Activated naive CD4-positive, alpha-beta T cell treated with anti-CD3 and anti-CD28 coated beads, Interleukin-2, amount 10 ng/mL, durations not matched to agents 7 days and 5 days (primary cell): Measurements from ENCODE around the gene PASK.
A peak's percentile ranks its signal among the peaks of the same experiment; 100 is the strongest.

Experiments
- CTCF ChIA-PET: fragments of 350-600 bp; sonication (Branson Sonifier 250); formaldehyde crosslinking; loops from one replicate; lab custom pipeline; 2021; ENCODE audit warnings: antibody characterized with exemption; lab: Charles Lee
- DNase-seq: peaks from one replicate; pipeline ENCODE4 v3.0.0-alpha.2; 2020
- H3K27ac Mint-ChIP-seq: one replicate; pipeline ENCODE4 v1.8.0; 2021; ENCODE audit warnings: mild to moderate bottlenecking, moderate library complexity, mixed read lengths
- H3K27me3 Mint-ChIP-seq: one replicate; pipeline ENCODE4 v1.8.0; 2021; ENCODE audit warnings: mild to moderate bottlenecking, mixed read lengths
- H3K36me3 Mint-ChIP-seq: one replicate; pipeline ENCODE4 v1.8.0; 2021; ENCODE audit warnings: mixed read lengths
- H3K4me1 Mint-ChIP-seq: one replicate; pipeline ENCODE4 v1.8.0; 2021; ENCODE audit warnings: mixed read lengths
- H3K4me3 Mint-ChIP-seq: one replicate; pipeline ENCODE4 v1.8.0; 2021; ENCODE audit warnings: mild to moderate bottlenecking, moderate library complexity, mixed read lengths
- H3K9me3 Mint-ChIP-seq: one replicate; pipeline ENCODE4 v1.8.0; 2021; ENCODE audit warnings: mixed read lengths

Gene PASK

GRCh38 chr2:241133436-241133820 lies 15.8 kb downstream of the PASK start:
- Mint-ChIP-seq H3K9me3 (no peaks in the 10 kb centered on the region), H3K4me1 (peaks cover 4% of the 10 kb centered on the region), H3K4me3 (no peak overlapping the region), H3K27ac (no peak overlapping the region), H3K36me3 (peaks cover 26% of the 10 kb centered on the region), H3K27me3 (no peaks in the 10 kb centered on the region)
- CTCF ChIA-PET = no interaction called here
- peak; percentile 5 for DNase-seq

- no peaks in the 10 kb centered on the region for H3K27me3 Mint-ChIP-seq
- CTCF ChIA-PET = no interaction called here
- H3K4me3 Mint-ChIP-seq = no peak overlapping the region
- no peak overlapping the region for H3K27ac Mint-ChIP-seq
- H3K9me3 Mint-ChIP-seq = no peaks in the 10 kb centered on the region
- H3K36me3 Mint-ChIP-seq = peaks cover 25% of the 10 kb centered on the region
- H3K4me1 Mint-ChIP-seq = peaks cover 9% of the 10 kb centered on the region
- DNase-seq = peak; percentile 5
These were observed 16.5 kb downstream of the PASK start for GRCh38 chr2:241132538-241133435.

- Mint-ChIP-seq H3K4me1 (peaks cover 15% of the 10 kb centered on the region), H3K9me3 (no peaks in the 10 kb centered on the region), H3K36me3 (peaks cover 28% of the 10 kb centered on the region), H3K27me3 (no peaks in the 10 kb centered on the region), H3K27ac (no peak overlapping the region), H3K4me3 (no peak overlapping the region)
- DNase-seq = no peak
- CTCF ChIA-PET = no interaction called here
These were observed 17.7 kb downstream of the PASK start for GRCh38 chr2:241131531-241131930.

DNA sequence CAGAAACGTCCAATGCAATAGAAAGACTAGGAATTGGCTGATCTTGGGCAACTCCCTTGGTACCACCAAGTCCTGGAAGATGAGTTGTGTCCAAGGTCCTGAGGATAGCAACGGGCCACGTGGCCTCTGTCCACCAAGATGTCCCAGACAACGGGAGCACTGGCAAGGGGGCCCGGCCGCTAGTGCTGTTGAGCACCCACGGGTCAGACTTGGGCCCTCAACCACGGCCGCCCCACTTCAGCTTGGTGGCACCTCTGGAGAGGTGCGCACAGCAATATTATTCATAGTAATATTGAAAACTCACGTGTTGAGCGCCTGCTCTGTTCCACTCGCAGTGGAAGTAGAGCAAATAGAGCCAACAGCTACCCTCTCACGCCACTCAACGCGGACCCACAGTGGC lies 19.0 kb downstream of the PASK start:
- H3K9me3 Mint-ChIP-seq = no peaks in the 10 kb centered on the region
- H3K36me3 Mint-ChIP-seq = peaks cover 21% of the 10 kb centered on the region
- DNase-seq = no peak
- CTCF ChIA-PET = no interaction called here
- no peaks in the 10 kb centered on the region for H3K27me3 Mint-ChIP-seq
- H3K4me1 Mint-ChIP-seq = peaks cover 15% of the 10 kb centered on the region
- H3K4me3 Mint-ChIP-seq = no peak overlapping the region
- no peak overlapping the region for H3K27ac Mint-ChIP-seq

GRCh38 chr2:241129086-241129871 lies 20.0 kb downstream of the PASK start:
- no peaks in the 10 kb centered on the region for H3K27me3 Mint-ChIP-seq
- no peaks in the 10 kb centered on the region for H3K9me3 Mint-ChIP-seq
- H3K27ac Mint-ChIP-seq = no peak overlapping the region
- peaks cover 15% of the 10 kb centered on the region for H3K4me1 Mint-ChIP-seq
- DNase-seq = peak; percentile 9
- H3K4me3 Mint-ChIP-seq = no peak overlapping the region
- peaks cover 21% of the 10 kb centered on the region for H3K36me3 Mint-ChIP-seq
- CTCF ChIA-PET = no interaction called here

DNA sequence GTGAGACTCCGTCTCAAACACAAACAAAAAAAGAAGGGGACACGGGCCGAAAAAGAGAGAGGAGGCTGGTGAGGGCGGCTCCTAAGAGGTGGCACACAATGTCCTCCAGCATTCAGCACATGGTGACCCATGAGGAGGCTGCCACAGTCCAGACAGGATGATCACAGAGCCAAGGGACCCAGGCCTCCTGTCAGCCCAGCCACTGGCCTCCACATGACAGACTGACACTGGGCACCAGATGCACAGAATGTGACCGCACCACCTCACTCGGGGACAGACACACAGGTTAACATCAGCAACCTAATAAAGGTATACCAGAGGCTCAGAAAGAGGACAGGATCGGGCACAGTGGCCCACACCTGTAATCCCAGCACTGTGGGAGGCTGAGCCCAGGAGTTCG lies 21.0 kb downstream of the PASK start:
- H3K27ac Mint-ChIP-seq = peak overlapping the region; percentile 83
- peak; percentile 13 for DNase-seq
- no peak overlapping the region for H3K4me3 Mint-ChIP-seq
- H3K36me3 Mint-ChIP-seq = peaks cover 19% of the 10 kb centered on the region
- H3K4me1 Mint-ChIP-seq = peaks cover 20% of the 10 kb centered on the region
- CTCF ChIA-PET = no interaction called here
- no peaks in the 10 kb centered on the region for H3K27me3 Mint-ChIP-seq
- no peaks in the 10 kb centered on the region for H3K9me3 Mint-ChIP-seq

GRCh38 chr2:241126771-241127202 lies 22.5 kb downstream of the PASK start:
- H3K27me3 Mint-ChIP-seq = no peaks in the 10 kb centered on the region
- CTCF ChIA-PET = no interaction called here
- no peak overlapping the region for H3K27ac Mint-ChIP-seq
- H3K9me3 Mint-ChIP-seq = no peaks in the 10 kb centered on the region
- H3K4me1 Mint-ChIP-seq = peaks cover 20% of the 10 kb centered on the region
- DNase-seq = peak; percentile 16
- no peak overlapping the region for H3K4me3 Mint-ChIP-seq
- peaks cover 15% of the 10 kb centered on the region for H3K36me3 Mint-ChIP-seq

DNA sequence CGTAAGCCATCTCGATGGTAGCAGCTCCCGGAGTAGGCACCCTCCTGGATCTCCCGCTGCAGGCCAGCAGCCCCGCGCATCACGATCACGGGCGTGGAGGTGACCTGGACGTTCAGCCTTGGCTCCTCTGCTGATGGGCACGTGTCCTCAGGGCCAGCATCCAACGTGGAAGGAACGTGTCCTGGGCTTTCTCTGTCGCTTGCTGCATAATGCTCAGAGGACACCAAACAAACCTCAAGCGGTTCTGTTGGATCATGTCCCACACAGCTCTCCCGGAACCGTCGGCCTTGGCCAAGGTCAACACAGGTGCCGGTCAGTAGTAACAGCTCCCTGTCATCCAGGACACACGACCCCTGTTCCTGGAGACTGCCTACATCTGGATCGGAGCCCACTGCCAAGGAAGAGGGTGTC lies 23.1 kb downstream of the PASK start:
- no peak overlapping the region for H3K27ac Mint-ChIP-seq
- H3K9me3 Mint-ChIP-seq = no peaks in the 10 kb centered on the region
- peaks cover 21% of the 10 kb centered on the region for H3K36me3 Mint-ChIP-seq
- no peak overlapping the region for H3K4me3 Mint-ChIP-seq
- DNase-seq = peak; percentile 16
- peaks cover 20% of the 10 kb centered on the region for H3K4me1 Mint-ChIP-seq
- H3K27me3 Mint-ChIP-seq = no peaks in the 10 kb centered on the region
- CTCF ChIA-PET = no interaction called here

DNA sequence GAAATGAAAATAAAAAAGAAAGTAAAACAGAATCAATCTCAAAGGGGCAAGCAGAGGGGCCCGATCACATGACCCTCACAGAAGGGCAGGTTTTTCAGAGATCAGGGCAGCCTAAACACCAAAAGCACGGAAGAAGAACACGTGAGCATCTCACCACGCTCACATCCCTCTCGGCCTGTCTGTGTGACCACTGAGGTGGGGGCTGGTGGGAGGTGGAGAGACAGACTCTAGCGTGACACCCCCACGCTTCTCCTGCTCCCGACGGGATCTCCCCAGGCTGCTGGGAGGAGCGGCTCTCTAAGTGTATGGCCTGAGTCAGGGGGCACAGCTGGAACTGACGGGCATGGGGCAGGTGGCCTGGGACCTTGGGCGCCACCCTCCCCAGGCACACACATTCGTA lies 23.6 kb downstream of the PASK start:
- Mint-ChIP-seq H3K27ac (no peak overlapping the region), H3K36me3 (peaks cover 24% of the 10 kb centered on the region), H3K9me3 (no peaks in the 10 kb centered on the region), H3K27me3 (no peaks in the 10 kb centered on the region), H3K4me3 (no peak overlapping the region), H3K4me1 (peaks cover 20% of the 10 kb centered on the region)
- CTCF ChIA-PET = no interaction called here
- DNase-seq = peak; percentile 12

DNA sequence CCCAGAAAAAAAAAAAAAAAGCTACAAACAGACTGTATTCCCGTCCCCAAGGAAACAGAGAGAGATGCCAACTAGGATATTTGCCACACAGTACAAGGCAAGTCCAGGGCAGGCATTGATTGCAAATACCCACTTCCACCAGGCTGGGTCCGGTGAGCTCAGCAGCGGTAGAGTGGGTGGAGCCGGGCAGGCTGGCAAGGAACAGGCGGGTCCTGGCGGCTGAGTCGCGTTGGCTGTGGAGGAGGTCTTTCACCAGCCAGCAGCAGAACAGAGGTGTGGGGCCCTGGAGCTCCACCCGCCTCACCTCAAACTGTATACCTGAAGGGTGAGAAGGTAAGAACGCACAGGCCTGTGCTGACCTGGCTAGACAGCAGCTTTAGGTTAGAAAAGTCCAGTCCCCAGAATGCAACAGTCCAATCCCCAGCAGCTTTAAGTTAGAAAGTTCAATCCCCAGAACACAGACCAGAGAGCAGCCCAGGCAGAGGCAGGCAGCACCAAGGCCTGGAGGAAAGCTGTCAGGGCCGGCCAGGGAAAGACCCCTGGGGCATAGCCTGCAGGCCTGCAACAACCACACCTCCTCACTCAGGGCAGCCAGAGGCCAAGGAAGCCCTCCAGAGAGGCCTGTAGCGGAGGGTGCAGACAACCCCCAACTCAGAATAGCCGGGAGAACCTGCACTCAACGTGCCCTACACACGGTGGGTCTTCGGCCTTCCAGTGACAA lies 25.3 kb downstream of the PASK start:
- CTCF ChIA-PET = interaction anchor here (0.6 to 1.5 kb wide), 3 partner anchors 11 to 271 kb away, joined by 3 read pairs; no protein-coding TSS in a partner anchor
- no peak overlapping the region for H3K4me3 Mint-ChIP-seq
- H3K36me3 Mint-ChIP-seq = peaks cover 27% of the 10 kb centered on the region
- H3K9me3 Mint-ChIP-seq = no peaks in the 10 kb centered on the region
- no peaks in the 10 kb centered on the region for H3K27me3 Mint-ChIP-seq
- H3K4me1 Mint-ChIP-seq = peaks cover 20% of the 10 kb centered on the region
- H3K27ac Mint-ChIP-seq = no peak overlapping the region
- DNase-seq = peak; percentile 29

- CTCF ChIA-PET = interaction anchor here (0.8 kb wide), 1 partner anchor 18 kb away, joined by 3 read pairs; no protein-coding TSS in a partner anchor
- H3K9me3 Mint-ChIP-seq = no peaks in the 10 kb centered on the region
- H3K4me3 Mint-ChIP-seq = no peak overlapping the region
- no peaks in the 10 kb centered on the region for H3K27me3 Mint-ChIP-seq
- H3K4me1 Mint-ChIP-seq = peaks cover 8% of the 10 kb centered on the region
- peak; percentile 8 for DNase-seq
- H3K36me3 Mint-ChIP-seq = peaks cover 25% of the 10 kb centered on the region
- no peak overlapping the region for H3K27ac Mint-ChIP-seq
These were observed 26.8 kb downstream of the PASK start for GRCh38 chr2:241122376-241123002.

DNA sequence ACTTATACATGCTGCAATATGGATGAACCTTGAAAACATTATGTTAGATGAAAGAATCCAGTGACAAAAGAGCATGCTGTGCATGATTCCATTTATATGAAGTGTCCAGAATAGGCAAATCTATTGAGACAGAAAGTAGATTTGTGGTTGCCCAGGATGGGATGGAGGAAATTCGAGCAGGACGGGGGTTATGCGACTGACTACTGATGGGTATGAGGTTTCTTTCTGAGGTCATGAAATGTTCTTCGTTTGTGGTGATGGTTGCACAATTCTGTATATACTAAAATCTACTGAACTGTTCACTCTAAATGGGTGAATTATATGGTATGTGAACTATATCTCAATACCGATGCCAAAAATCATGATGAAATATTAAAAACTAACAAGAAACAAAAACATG lies 28.3 kb downstream of the PASK start:
- Mint-ChIP-seq H3K9me3 (no peaks in the 10 kb centered on the region), H3K27me3 (no peaks in the 10 kb centered on the region), H3K36me3 (peaks cover 27% of the 10 kb centered on the region), H3K4me3 (no peak overlapping the region), H3K27ac (no peak overlapping the region), H3K4me1 (peaks cover 5% of the 10 kb centered on the region)
- CTCF ChIA-PET = no interaction called here
- peak; percentile 6 for DNase-seq

DNA sequence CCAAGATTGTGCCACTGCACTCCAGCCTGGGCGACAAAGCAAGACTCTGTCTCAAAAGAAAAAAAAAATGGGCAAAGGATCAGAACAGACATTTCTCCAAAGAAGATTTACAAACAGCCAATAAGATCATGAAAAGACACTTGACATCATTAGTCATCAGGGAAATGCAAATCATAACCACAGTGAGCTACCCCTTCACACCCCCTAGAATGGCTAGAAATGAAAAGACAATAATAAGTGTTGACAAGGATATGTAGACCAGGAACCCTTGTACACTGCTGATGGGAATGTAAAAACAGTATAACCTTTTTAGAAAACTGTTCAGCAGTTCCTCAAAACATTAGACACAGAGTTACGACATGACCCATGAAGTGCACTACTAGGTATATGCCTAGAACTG lies 28.8 kb downstream of the PASK start:
- Mint-ChIP-seq H3K4me1 (peaks cover 5% of the 10 kb centered on the region), H3K4me3 (no peak overlapping the region), H3K36me3 (peaks cover 27% of the 10 kb centered on the region), H3K27me3 (no peaks in the 10 kb centered on the region), H3K27ac (no peak overlapping the region), H3K9me3 (no peaks in the 10 kb centered on the region)
- CTCF ChIA-PET = no interaction called here
- DNase-seq = no peak
